ENCODE data around the gene PRDM11.

PRDM11 gene

DNA sequence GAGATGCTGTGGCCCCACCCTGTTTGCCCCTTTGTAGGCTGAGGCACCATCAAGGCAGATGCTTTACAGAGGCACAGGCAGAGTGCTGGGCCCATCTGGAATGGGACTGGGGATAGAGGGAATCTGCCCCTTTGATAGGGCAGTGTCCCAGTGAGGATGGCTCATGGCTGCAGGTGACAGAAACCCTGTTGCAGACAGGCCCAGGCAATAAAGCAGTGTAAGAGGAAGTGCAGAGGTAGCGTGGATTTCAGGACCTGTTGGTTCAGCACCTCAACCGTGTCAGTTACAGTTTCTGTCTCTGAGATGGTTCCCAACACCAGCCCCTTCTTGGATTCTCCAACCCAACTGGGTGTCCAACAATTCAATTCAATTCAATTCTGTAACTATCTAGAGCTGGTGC is 25.1 kb downstream of the PRDM11 start:
- TF ChIP-seq, protein P1, sequence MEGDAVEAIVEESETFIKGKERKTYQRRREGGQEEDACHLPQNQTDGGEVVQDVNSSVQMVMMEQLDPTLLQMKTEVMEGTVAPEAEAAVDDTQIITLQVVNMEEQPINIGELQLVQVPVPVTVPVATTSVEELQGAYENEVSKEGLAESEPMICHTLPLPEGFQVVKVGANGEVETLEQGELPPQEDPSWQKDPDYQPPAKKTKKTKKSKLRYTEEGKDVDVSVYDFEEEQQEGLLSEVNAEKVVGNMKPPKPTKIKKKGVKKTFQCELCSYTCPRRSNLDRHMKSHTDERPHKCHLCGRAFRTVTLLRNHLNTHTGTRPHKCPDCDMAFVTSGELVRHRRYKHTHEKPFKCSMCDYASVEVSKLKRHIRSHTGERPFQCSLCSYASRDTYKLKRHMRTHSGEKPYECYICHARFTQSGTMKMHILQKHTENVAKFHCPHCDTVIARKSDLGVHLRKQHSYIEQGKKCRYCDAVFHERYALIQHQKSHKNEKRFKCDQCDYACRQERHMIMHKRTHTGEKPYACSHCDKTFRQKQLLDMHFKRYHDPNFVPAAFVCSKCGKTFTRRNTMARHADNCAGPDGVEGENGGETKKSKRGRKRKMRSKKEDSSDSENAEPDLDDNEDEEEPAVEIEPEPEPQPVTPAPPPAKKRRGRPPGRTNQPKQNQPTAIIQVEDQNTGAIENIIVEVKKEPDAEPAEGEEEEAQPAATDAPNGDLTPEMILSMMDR (IDR thresholded peaks at IDR 0.05; ENCODE audit: extremely low read depth, missing control alignments) = no peak
- no peak for DNase-seq (ENCODE audit: low spot score)

DNA sequence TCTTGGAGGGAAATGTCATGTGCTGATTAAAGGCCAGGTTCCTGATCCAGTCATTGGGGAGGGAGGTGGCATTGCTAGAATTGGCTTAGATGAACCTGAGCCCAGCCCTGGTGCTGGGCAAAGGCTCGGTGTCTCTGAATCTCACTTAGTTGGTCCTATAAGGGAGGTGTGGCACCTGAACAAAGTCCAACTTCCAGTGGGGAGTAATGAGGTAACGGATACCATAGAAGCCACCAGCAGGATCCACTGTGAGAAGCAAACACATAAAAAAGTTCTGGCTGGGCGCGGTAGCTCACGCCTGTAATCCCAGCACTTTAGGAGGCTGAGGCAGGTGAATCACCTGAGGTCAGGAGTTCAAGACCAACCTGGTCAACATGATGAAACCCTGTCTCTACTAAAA is 26.6 kb downstream of the PRDM11 start:
- TF ChIP-seq, protein P1 (IDR thresholded peaks at IDR 0.05; ENCODE audit: extremely low read depth, missing control alignments) = no peak
- no peak for DNase-seq (ENCODE audit: low spot score)

DNA sequence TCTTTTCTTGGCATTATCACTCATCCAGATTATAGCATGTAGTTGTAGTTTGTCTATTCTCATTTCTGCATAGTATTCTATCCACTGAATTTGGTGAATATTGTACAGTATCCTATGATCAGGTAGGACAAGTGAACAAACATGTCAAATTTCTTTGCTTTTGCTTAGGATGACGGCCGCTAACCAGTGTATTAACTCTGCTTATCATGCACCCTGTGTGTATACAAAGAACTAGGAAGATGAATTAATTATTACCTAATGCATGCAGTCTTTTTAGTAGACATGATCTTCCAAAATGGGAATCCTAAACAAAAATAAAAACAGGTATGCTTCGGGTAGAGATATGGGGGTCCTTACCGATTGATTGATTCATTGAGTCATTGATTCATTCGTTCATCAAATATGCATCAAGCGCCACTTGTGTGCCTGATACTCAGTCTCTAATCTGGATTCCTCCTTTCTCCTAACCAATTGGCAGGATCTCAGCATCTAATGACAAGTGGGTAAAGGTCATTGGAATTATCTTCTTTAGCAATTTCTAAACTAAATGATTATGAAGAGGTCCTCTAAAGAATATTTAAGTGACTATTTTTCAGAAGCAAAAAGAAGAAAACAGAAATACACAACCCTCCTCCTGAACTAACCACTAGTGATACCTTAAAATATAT is 27.9 kb downstream of the PRDM11 start:
- TF ChIP-seq, protein P1 (IDR thresholded peaks at IDR 0.05; ENCODE audit: extremely low read depth, missing control alignments) = no peak
- no peak for DNase-seq (ENCODE audit: low spot score)

DNA sequence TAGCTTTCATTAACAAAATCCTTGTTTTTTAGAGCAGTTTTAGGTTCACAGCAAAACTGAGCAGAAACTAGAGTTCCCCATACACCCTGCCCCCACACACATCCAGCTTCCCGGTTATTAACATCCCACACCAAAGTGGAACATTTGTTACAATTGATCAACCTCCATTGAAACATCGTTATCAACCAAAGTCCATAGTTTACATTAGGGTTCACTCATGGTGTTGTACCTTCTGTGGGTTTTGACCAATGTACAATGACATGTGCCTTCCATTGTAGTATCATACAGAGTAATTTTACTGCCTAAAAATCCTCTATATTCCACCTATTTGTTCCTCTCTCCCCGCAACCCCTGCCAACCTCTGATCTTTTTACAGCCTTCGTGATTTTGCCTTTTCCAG is 28.5 kb downstream of the PRDM11 start:
- TF ChIP-seq, protein P1 (IDR thresholded peaks at IDR 0.05; ENCODE audit: extremely low read depth, missing control alignments) = no peak
- DNase-seq (ENCODE audit: low spot score) = no peak

DNA sequence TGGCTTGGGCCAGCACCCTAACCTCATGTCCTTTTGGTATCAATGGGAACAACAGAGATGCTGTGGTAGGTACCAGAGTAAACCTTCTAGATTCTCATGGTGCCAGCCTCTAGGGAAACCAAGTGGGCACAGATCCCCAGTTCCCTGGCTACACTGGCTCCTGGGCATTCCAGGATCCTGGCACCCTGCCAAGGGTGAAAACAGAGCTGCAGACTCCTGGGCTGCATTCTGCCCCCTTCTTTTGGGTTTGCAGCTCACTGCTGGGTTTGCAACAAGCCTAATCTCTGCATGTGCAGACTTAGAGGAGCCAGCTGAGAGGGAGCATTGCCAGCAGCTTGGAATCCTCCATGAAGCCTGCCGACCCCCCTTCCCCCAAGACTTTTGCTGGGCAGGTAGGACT is 30.6 kb downstream of the PRDM11 start:
- TF ChIP-seq, protein P1 (IDR thresholded peaks at IDR 0.05; ENCODE audit: extremely low read depth, missing control alignments) = no peak
- no peak for DNase-seq (ENCODE audit: low spot score)

DNA sequence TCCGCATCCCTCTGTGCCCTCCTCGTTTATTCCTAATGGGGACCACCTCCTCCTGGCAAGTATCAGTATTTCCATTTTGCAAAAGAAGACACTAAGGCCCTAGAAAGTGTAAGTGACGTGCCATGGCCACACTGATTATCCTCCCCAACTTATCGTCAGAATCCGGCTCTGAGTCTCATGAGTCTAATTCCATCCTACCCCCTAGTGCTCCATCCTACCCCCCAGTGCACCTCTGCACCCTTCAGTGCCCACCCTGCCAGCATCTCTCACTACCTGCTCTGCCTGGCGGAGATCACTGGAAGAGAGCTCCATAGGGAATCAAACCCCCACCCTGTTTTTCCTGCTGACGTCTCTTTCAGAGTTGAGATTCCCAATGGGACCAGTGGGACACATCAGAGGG is 31.8 kb downstream of the PRDM11 start:
- DNase-seq (ENCODE audit: low spot score) = no peak
- TF ChIP-seq, protein P1 (IDR thresholded peaks at IDR 0.05; ENCODE audit: extremely low read depth, missing control alignments) = no peak

DNA sequence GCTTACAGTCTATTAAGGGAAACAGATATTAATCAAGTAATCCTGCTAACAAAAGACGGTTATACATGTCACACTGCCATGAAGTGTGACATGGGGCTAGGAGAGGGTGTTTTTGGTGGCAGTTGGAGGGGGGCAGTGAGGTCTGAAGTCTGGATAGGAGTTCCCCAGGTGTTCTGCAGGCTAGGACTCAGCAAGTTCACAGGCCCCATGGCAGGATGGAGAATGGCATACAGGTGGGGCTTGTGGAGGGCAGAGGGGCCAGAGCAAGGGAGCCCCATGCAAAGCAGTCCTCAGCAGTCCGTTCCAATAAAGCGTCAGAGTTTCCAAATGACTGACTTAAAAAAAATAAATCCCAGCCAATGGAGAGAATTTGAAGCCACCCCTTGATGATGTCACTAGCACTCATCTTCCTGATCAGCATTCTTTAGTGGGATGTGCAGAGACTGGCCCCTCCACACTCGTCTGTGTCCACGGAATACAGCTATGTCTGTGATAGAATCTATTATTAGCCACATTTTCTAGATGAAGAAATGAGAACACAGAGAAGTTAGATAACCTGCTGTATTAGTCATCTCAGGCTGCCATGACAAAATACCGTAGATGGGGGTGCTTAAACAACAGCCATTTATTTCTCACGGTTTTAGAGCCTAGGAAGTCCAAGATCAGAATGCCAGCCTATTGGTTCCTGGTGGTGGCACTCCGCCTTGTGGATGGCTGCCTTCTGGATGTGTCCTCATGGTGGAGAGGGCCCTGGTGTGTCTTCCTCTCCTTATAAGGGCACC is 32.6 kb downstream of the PRDM11 start:
- DNase-seq (ENCODE audit: low spot score) = no peak
- TF ChIP-seq, protein P1 (IDR thresholded peaks at IDR 0.05; ENCODE audit: extremely low read depth, missing control alignments) = no peak
